GM18519 (cell line): ENCODE measurements around the gene INTS14.

Experiments
- ATAC-seq: cut with Tn5 transposase; IDR thresholded peaks from one replicate; pipeline ENCODE4 v1.9.1; 2021; ENCODE audit warnings: mild to moderate bottlenecking, moderate library complexity; ENCODE audit not compliant: unreplicated experiment, low FRiP score

Gene INTS14

GRCh38 chr15:65540314-65540713 lies 70.6 kb downstream of the INTS14 start:
- no peak for ATAC-seq

- ATAC-seq, result no peak
Measured at GRCh38 chr15:65535192-65535591, 75.7 kb downstream of the INTS14 start.

- no peak for ATAC-seq
Measured at GRCh38 chr15:65533057-65533756, 77.7 kb downstream of the INTS14 start.

- no peak for ATAC-seq
Measured at GRCh38 chr15:65532738-65533051, 78.2 kb downstream of the INTS14 start.

- ATAC-seq, result peak; percentile 53
Measured at GRCh38 chr15:65530318-65531111, 80.4 kb downstream of the INTS14 start, which contains the start of gene HACD3. TSS of gene HACD3 (plus strand) at chr15:65530463. CDS start at chr15:65530632, 169 bp downstream.

- no peak for ATAC-seq
Measured at GRCh38 chr15:65529762-65530317, 81.1 kb downstream of the INTS14 start.
